NB4 (cell line): Measurements from ENCODE around the gene TSKU.

Source experiments
- CTCF ChIP-seq: IDR thresholded peaks from one replicate; pipeline ENCODE4 v1.5.1; 2012; ENCODE audit warnings: low read depth, low read length
- MAX ChIP-seq: IDR thresholded peaks from 2 replicates; pipeline ENCODE4 v1.6.1; 2011; ENCODE audit warnings: low read depth, low read length
- POLR2A ChIP-seq: IDR thresholded peaks from 2 replicates; pipeline ENCODE4 v1.6.1; 2011; ENCODE audit warnings: mild to moderate bottlenecking; ENCODE audit not compliant: insufficient read length; ENCODE audit errors: extremely low read depth

- TF ChIP-seq CTCF (no peak), POLR2A (no peak), MAX (no peak)
These were observed 60.8 kb downstream of the TSKU start for GRCh38 chr11:76843907-76844306.
